Stomach (tissue), 9 donors: ENCODE measurements around the gene CSMD2. TPM values are rescaled to one million over a fixed set of nuclear protein-coding genes. Genes with fewer than 3 reads are reported as not detected.
"Not testable (repeated sequence)": the region's sequence is repeated elsewhere in the genome, so short reads cannot be mapped to it uniquely, and the experiment has no call there.

Source experiments
- DNase-seq, 2 donors: peaks; one replicate each; pipeline versions ENCODE4 v3.0.0 to v3.0.0-alpha.2; 2013 to 2019
- H3K27ac ChIP-seq, 5 donors: fragments of 200-600 bp in 4 of 5; sonication (generic) in 4 of 5; one replicate each; pipeline ENCODE4 v1.5.1; 2013 to 2019; ENCODE audit warnings: mild to moderate bottlenecking in 1 of 5, moderate library complexity in 1 of 5
- H3K27me3 ChIP-seq, 3 donors: fragments of 200-600 bp; sonication (generic); one replicate each; pipeline ENCODE4 v1.5.1; 2017 to 2019; ENCODE audit warnings: mixed run types in 1 of 3
- H3K36me3 ChIP-seq, 4 donors: fragments of 200-600 bp; sonication (generic); 1 replicate in 3 of 4; 2 replicates in 1 of 4; pipeline ENCODE4 v1.5.1; 2016 to 2019
- H3K4me1 ChIP-seq, 4 donors: fragments of 200-600 bp; sonication (generic); one replicate each; pipeline ENCODE4 v1.5.1; 2016 to 2019
- H3K4me3 ChIP-seq, 4 donors: fragments of 200-600 bp; sonication (generic) in 3 of 4; one replicate each; pipeline ENCODE4 v1.5.1; 2016 to 2019; ENCODE audit warnings: mild to moderate bottlenecking in 1 of 4
- H3K9me3 ChIP-seq, 4 donors: fragments of 200-600 bp; sonication (generic); one replicate each; pipeline ENCODE4 v1.5.1; 2016 to 2019
- EP300 ChIP-seq: sonication (generic); formaldehyde crosslinking; IDR thresholded peaks from one replicate; pipeline ENCODE4 v1.6.1; 2017; ENCODE audit warnings: antibody characterized with exemption
- POLR2A ChIP-seq, 4 donors: fragments of 450-650 bp; IDR thresholded peaks; one replicate each; pipeline ENCODE4 v1.6.1; 2016; ENCODE audit warnings: antibody characterized with exemption in 4 of 4, control low read depth in 2 of 4, mild to moderate bottlenecking in 1 of 4, moderate library complexity in 1 of 4
- POLR2AphosphoS5 ChIP-seq, 3 donors: sonication (generic); formaldehyde crosslinking; IDR thresholded peaks; one replicate each; pipeline ENCODE4 v1.6.1; 2016; ENCODE audit warnings: antibody characterized with exemption in 3 of 3
- WGBS, 5 donors: extraction: QIAGEN DNeasy Blood & Tissue Kit in 3 of 5; methylation state at CpG; one replicate each; pipeline versions ENCODE4 v1.1.5 to v1.1.7; 2013 to 2018; 5-methylcytosine and 5-hydroxymethylcytosine counted together
- intact Hi-C: fragments of 100-400 bp; cut with DNase I; formaldehyde crosslinking; loops from one replicate; pipeline ENCODE4 v1.15.1; 2023; ENCODE audit warnings: low total_unique reads
- polyA plus RNA-seq, 3 donors: library from polyadenylated mRNA; stranded (reverse); fragments of 200-250 nt; gene quantifications; one replicate each; pipeline ENCODE4 v1.2.3, GENCODE V29; 2013
- total RNA-seq, 5 donors: library from RNA; depleted of rRNA; stranded (reverse); fragments of >200 nt; gene quantifications; one replicate each; pipeline versions ENCODE4 v1.1.0 to v1.2.3, GENCODE V29; 2014 to 2016
- TF ChIP-seq, protein P1 (sequence below), 7 experiments: fragments of 450-650 bp in 4 of 7; fragments of 200-600 bp in 3 of 7; sonication (generic) in 3 of 7; IDR thresholded peaks; one replicate each; pipeline ENCODE4 v1.5.1; 2016 to 2019; ENCODE audit warnings: antibody characterized with exemption in 7 of 7, control low read depth in 2 of 7, mild to moderate bottlenecking in 1 of 7
- donor health status: healthy with polysubstance abuse.
- donor health status: Bipolar disorder and iron deficiency.
- donor health status: healthy.

CSMD2 gene
- total and polyA plus RNA-seq, 8 donors = 0.10 to 3.5 (median 0.37) TPM; not detected in 1

DNA sequence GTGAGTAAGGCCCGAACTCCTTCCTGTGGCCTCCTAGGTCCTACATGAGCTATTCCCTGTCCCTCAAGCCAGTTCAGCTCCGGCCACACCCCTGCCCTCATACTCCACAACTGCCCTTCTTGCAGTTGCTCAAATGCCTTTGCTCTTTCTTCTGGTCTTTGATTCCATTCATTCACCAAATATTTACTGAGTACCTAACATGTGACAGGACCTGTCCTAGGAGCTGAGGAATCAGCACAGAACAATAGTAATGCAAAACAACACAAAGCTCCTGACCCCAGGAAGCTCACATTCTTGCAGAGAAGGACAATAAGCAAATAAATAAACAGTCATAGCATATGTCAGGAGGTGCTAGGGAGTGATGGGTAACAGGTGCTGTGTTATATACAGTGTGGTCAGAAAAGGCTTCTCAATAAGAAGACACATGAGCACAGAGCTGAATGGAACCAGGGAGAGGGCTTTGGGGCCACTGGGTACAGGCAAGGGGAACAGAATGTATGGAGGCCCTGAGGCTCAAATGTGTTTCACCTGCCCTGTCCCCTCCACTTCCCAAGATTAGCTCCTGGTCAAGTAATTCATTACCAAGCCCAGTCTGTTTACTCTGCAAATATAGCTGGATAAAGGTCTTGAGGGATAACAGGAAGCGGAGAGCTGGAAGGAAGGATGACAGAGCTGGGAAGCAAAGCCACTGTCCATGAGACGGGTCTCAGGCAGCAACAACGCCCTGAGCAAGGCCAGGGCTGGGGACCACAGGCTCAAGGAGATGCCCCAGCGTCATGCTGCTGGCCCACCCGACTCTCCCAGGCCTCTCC is 145.1 kb downstream of the CSMD2 start:
- WGBS, 5 donors = 37 to 70% (median 46%) methylated on average over 7 of the region's 7 CpGs
- no peaks in the 10 kb centered on the region for H3K4me1 ChIP-seq
- intact Hi-C loops = no loop called here
- no peaks in the 10 kb centered on the region for H3K36me3 ChIP-seq
- no peaks in the 10 kb centered on the region for H3K9me3 ChIP-seq
- no peak overlapping the region for H3K27ac ChIP-seq
- DNase-seq = no peak
- H3K4me3 ChIP-seq = no peak overlapping the region
- peaks cover 0 to 28% (median 0%) of the 10 kb centered on the region in 3 donors for H3K27me3 ChIP-seq
- TF ChIP-seq POLR2AphosphoS5 (IDR thresholded peaks at IDR 0.05) (no peak), POLR2A (IDR thresholded peaks at IDR 0.05) (no peak), EP300 (no peak)
- TF ChIP-seq, protein P1, sequence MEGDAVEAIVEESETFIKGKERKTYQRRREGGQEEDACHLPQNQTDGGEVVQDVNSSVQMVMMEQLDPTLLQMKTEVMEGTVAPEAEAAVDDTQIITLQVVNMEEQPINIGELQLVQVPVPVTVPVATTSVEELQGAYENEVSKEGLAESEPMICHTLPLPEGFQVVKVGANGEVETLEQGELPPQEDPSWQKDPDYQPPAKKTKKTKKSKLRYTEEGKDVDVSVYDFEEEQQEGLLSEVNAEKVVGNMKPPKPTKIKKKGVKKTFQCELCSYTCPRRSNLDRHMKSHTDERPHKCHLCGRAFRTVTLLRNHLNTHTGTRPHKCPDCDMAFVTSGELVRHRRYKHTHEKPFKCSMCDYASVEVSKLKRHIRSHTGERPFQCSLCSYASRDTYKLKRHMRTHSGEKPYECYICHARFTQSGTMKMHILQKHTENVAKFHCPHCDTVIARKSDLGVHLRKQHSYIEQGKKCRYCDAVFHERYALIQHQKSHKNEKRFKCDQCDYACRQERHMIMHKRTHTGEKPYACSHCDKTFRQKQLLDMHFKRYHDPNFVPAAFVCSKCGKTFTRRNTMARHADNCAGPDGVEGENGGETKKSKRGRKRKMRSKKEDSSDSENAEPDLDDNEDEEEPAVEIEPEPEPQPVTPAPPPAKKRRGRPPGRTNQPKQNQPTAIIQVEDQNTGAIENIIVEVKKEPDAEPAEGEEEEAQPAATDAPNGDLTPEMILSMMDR (IDR thresholded peaks at IDR 0.05) = no peak

DNA sequence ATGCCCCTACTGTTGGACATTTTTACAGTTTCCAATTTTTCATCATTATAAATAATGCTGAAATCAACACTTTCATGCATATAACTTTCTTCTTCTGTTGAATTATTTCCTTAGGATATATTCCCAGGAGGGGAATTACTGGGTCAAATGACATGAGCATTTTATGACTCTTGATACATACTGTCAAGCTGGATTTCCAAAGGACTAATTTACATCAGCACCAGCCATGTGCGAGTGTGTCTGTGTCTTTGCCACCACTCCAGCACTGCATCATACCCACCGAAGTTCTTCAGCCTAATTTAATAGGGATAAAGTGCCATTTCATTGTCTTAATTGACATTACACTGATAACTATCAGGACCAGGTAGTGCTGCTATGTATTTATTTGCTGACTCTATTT is 146.7 kb downstream of the CSMD2 start:
- no peak for DNase-seq
- Histone ChIP-seq H3K9me3 (no peaks in the 10 kb centered on the region), H3K4me1 (peaks cover 0 to 4% (median 0%) of the 10 kb centered on the region in 4 donors), H3K27ac (no peak overlapping the region), H3K36me3 (no peaks in the 10 kb centered on the region), H3K4me3 (no peak overlapping the region), H3K27me3 (peaks cover 0 to 16% (median 0%) of the 10 kb centered on the region in 3 donors)
- 43 to 76% (median 62%) methylated on average over 2 of the region's 2 CpGs for WGBS, 5 donors
- TF ChIP-seq EP300 = no peak
- TF ChIP-seq, protein P1 (IDR thresholded peaks at IDR 0.05) = no peak
- intact Hi-C loops = no loop called here

DNA sequence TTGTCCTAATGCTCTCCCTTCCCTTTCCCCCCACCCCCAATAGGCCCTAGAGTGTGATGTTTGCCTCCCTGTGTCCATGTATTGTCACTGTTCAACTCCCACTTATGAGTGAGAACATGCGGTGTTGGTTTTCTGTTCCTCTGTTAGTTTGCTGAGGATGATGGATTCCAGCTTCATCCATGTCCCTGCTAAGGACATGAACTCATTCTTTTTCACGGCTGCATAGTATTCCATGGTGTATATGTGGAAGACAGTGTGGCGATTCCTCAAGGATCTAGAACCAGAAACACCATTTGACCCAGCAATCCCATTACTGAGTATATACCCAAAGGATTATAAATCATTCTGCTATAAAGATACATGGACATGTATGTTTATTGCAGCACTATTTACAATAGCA is 148.7 kb downstream of the CSMD2 start:
- H3K4me1 ChIP-seq, H3K4me3 ChIP-seq, H3K27me3 ChIP-seq, H3K9me3 ChIP-seq, DNase-seq, H3K27ac ChIP-seq, H3K36me3 ChIP-seq, intact Hi-C loops: not testable (repeated sequence)
- 85 to 97% (median 94%) methylated on average over 3 of the region's 3 CpGs for WGBS, 5 donors

DNA sequence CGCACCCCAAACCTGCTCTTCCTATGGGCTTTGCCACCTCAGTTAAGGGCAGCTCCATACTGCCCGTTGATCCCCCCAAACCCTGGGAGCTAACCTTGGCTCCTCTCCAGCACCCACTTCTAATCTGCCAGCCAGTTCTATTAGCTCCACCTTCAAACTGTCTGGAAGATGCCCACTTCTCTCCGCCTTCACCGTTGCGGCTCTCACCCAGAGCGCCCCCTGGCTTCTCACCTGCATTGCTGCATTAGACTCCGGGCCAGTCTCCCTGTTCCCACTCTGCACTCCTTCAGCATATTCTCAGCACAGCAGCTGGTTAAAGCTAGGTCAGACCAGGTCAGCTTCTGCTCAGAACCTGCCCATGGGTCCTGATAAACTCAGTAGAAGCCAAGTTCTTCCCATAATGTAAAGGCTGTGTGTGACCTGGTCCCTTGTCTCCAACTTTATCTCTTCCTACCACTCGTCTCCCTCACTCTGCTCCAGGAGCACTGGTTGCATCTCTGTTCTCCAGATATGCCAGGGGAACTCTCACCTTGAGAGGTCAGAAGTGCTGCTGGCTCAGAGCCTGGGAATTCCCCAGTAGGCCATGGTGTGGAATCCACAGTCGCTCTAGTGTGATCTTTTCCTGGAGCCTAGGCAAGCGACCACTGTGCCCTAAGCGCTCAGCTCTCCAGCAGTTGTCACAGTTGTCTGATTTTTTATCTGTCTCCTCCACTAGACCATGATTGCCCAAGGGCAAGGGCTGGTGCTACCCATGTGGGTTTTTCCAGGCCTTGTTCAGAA is 150.9 kb downstream of the CSMD2 start:
- peak in 1 of 2 donors; percentile 14 for DNase-seq
- WGBS, 5 donors = 41 to 51% (median 50%) methylated on average over 11 of the region's 11 CpGs

More for the DNA sequence above, 150.9 kb downstream of the CSMD2 start:
- TF ChIP-seq EP300 = no peak
- TF ChIP-seq, protein P1 (IDR thresholded peaks at IDR 0.05) = peak in 3 of 7 experiments; percentile 21 to 38 (median 32)
- peaks cover 0 to 4% (median 0%) of the 10 kb centered on the region in 4 donors for H3K4me1 ChIP-seq
- intact Hi-C loops = no loop called here
- no peak overlapping the region for H3K4me3 ChIP-seq
- no peaks in the 10 kb centered on the region for H3K9me3 ChIP-seq
- H3K27ac ChIP-seq = no peak overlapping the region
- H3K36me3 ChIP-seq = no peaks in the 10 kb centered on the region
- H3K27me3 ChIP-seq = peaks cover 0 to 6% (median 0%) of the 10 kb centered on the region in 3 donors
